Muscle of leg (tissue), 11 donors: ENCODE data around the gene BDH1. TPM values are rescaled to one million over a fixed set of nuclear protein-coding genes. Genes with fewer than 3 reads are reported as not detected.
A peak's percentile ranks its signal among the peaks of the same experiment; 100 is the strongest.

Source experiments
- DNase-seq: peaks from one replicate; pipeline ENCODE4 v3.0.0; 2013
- H3K27ac ChIP-seq: one replicate; pipeline ENCODE4 v1.5.1; 2013; ENCODE audit warnings: mild to moderate bottlenecking, low read length, control low read depth
- H3K27me3 ChIP-seq: one replicate; pipeline ENCODE4 v1.6.1; 2013; ENCODE audit warnings: low read length; ENCODE audit not compliant: control insufficient read depth, insufficient read depth
- H3K36me3 ChIP-seq: one replicate; pipeline ENCODE4 v1.6.1; 2013; ENCODE audit warnings: low read length; ENCODE audit not compliant: control insufficient read depth, insufficient read depth
- H3K4me1 ChIP-seq: one replicate; pipeline ENCODE4 v1.6.1; 2013; ENCODE audit warnings: low read length; ENCODE audit not compliant: control insufficient read depth, insufficient read depth
- H3K4me3 ChIP-seq: one replicate; pipeline ENCODE4 v1.5.1; 2013; ENCODE audit warnings: low read length, control low read depth
- H3K9me3 ChIP-seq: replicated peaks from 2 replicates; pipeline ENCODE4 v1.6.1; 2013; ENCODE audit warnings: low read depth, low read length; ENCODE audit not compliant: control insufficient read depth
- WGBS: methylation state at CpG from one replicate; pipeline ENCODE4 v1.1.5; 2013; ENCODE audit warnings: missing lambda C conversion rate; ENCODE audit not compliant: insufficient coverage; 5-methylcytosine and 5-hydroxymethylcytosine counted together
- polyA plus RNA-seq, 8 donors: library from polyadenylated mRNA; unstranded; fragments of 120-200 nt; gene quantifications; one replicate each; pipeline versions ENCODE4 v1.2.1 to v1.2.3, GENCODE V29; 2013; ENCODE audit warnings: inconsistent platforms in 1 of 8, low replicate concordance in 1 of 8; ENCODE audit not compliant: insufficient read length in 8 of 8, insufficient read depth in 1 of 8
- total RNA-seq: library from RNA; stranded (reverse); fragments of 120-200 nt; gene quantifications from one replicate; pipeline ENCODE4 v1.2.4, GENCODE V29; 2013

Gene BDH1
- total and polyA plus RNA-seq, 9 donors = 3.2 to 7.4 (median 3.9) TPM

- Histone ChIP-seq H3K4me1 (peaks cover 42% of the 10 kb centered on the region), H3K27me3 (peaks cover 4% of the 10 kb centered on the region), H3K27ac (no peak overlapping the region), H3K36me3 (peaks cover 2% of the 10 kb centered on the region), H3K9me3 (no peaks in the 10 kb centered on the region), H3K4me3 (no peak overlapping the region)
- DNase-seq = no peak
- WGBS = 71% methylated on average over 8 of the region's 8 CpGs
These were observed 48.2 kb downstream of the BDH1 start for GRCh38 chr3:197507541-197507940.

GRCh38 chr3:197507081-197507480 is 48.7 kb downstream of the BDH1 start:
- WGBS = 84% methylated on average over 5 of the region's 8 CpGs
- H3K36me3 ChIP-seq = peaks cover 2% of the 10 kb centered on the region
- H3K27me3 ChIP-seq = peaks cover 4% of the 10 kb centered on the region
- no peak overlapping the region for H3K27ac ChIP-seq
- DNase-seq = no peak
- peaks cover 44% of the 10 kb centered on the region for H3K4me1 ChIP-seq
- no peaks in the 10 kb centered on the region for H3K9me3 ChIP-seq
- H3K4me3 ChIP-seq = no peak overlapping the region

GRCh38 chr3:197505796-197506548 is 49.8 kb downstream of the BDH1 start:
- 73% methylated on average over 23 of the region's 24 CpGs for WGBS
- Histone ChIP-seq H3K9me3 (no peaks in the 10 kb centered on the region), H3K36me3 (no peaks in the 10 kb centered on the region), H3K4me1 (peaks cover 47% of the 10 kb centered on the region), H3K27ac (no peak overlapping the region), H3K27me3 (peaks cover 4% of the 10 kb centered on the region), H3K4me3 (no peak overlapping the region)
- DNase-seq = peak; percentile 47

- WGBS = 24% methylated on average over 9 of the region's 15 CpGs
- H3K36me3 ChIP-seq = no peaks in the 10 kb centered on the region
- DNase-seq = no peak
- H3K4me3 ChIP-seq = no peak overlapping the region
- no peak overlapping the region for H3K27ac ChIP-seq
- H3K27me3 ChIP-seq = peaks cover 4% of the 10 kb centered on the region
- peaks cover 42% of the 10 kb centered on the region for H3K4me1 ChIP-seq
- H3K9me3 ChIP-seq = no peaks in the 10 kb centered on the region
These were observed 51.1 kb downstream of the BDH1 start for GRCh38 chr3:197504641-197505121.

GRCh38 chr3:197504229-197504628 is 51.5 kb downstream of the BDH1 start:
- Histone ChIP-seq H3K4me1 (peaks cover 37% of the 10 kb centered on the region), H3K36me3 (no peaks in the 10 kb centered on the region), H3K4me3 (no peak overlapping the region), H3K9me3 (no peaks in the 10 kb centered on the region), H3K27ac (no peak overlapping the region), H3K27me3 (peaks cover 4% of the 10 kb centered on the region)
- 38% methylated on average over 3 of the region's 7 CpGs for WGBS
- no peak for DNase-seq

- WGBS = no CpG with 5 or more reads among the region's 1 CpG
- no peak overlapping the region for H3K27ac ChIP-seq
- no peaks in the 10 kb centered on the region for H3K36me3 ChIP-seq
- peaks cover 34% of the 10 kb centered on the region for H3K4me1 ChIP-seq
- no peaks in the 10 kb centered on the region for H3K9me3 ChIP-seq
- no peak overlapping the region for H3K4me3 ChIP-seq
- peaks cover 4% of the 10 kb centered on the region for H3K27me3 ChIP-seq
- peak; percentile 48 for DNase-seq
These were observed 52.1 kb downstream of the BDH1 start for GRCh38 chr3:197503652-197504051.

GRCh38 chr3:197501879-197502620 is 53.7 kb downstream of the BDH1 start:
- H3K4me1 ChIP-seq = peaks cover 26% of the 10 kb centered on the region
- H3K27ac ChIP-seq = no peak overlapping the region
- H3K36me3 ChIP-seq = no peaks in the 10 kb centered on the region
- H3K27me3 ChIP-seq = peaks cover 2% of the 10 kb centered on the region
- H3K9me3 ChIP-seq = peaks cover 4% of the 10 kb centered on the region
- WGBS = 64% methylated on average over 8 of the region's 12 CpGs
- DNase-seq = no peak
- no peak overlapping the region for H3K4me3 ChIP-seq

GRCh38 chr3:197501496-197501878 is 54.3 kb downstream of the BDH1 start:
- Histone ChIP-seq H3K9me3 (peaks cover 4% of the 10 kb centered on the region), H3K4me3 (no peak overlapping the region), H3K4me1 (peaks cover 26% of the 10 kb centered on the region), H3K27me3 (peaks cover 2% of the 10 kb centered on the region), H3K27ac (no peak overlapping the region), H3K36me3 (no peaks in the 10 kb centered on the region)
- DNase-seq = no peak
- WGBS = no CpG with 5 or more reads among the region's 1 CpG

GRCh38 chr3:197500812-197501211 is 55.0 kb downstream of the BDH1 start:
- H3K36me3 ChIP-seq = no peaks in the 10 kb centered on the region
- no peak for DNase-seq
- H3K4me3 ChIP-seq = no peak overlapping the region
- H3K9me3 ChIP-seq = peaks cover 4% of the 10 kb centered on the region
- H3K27ac ChIP-seq = no peak overlapping the region
- H3K27me3 ChIP-seq = peaks cover 2% of the 10 kb centered on the region
- peaks cover 23% of the 10 kb centered on the region for H3K4me1 ChIP-seq

GRCh38 chr3:197499427-197499826 is 56.3 kb downstream of the BDH1 start:
- Histone ChIP-seq H3K27ac (no peak overlapping the region), H3K9me3 (peaks cover 4% of the 10 kb centered on the region), H3K27me3 (peaks cover 2% of the 10 kb centered on the region), H3K4me3 (no peak overlapping the region), H3K36me3 (no peaks in the 10 kb centered on the region), H3K4me1 (peaks cover 22% of the 10 kb centered on the region)
- 82% methylated on average over 2 of the region's 8 CpGs for WGBS
- no peak for DNase-seq
